RWPE2 (cell line): ENCODE results near the gene MAP2.

Experiments
- ATAC-seq: fragments of 200-7000 bp; cut with Tn5 transposase; 3 replicates; pipeline ENCODE4 v1.9.1; 2021; ENCODE audit warnings: low read depth
- DNase-seq: peaks from one replicate; pipeline ENCODE4 v3.0.0-alpha.2; 2020; ENCODE audit warnings: low spot score
- H3K27ac ChIP-seq: fragments of 450-650 bp; 2 replicates; pipeline ENCODE4 v1.5.1; 2017; ENCODE audit warnings: mild to moderate bottlenecking; ENCODE audit not compliant: poor library complexity, severe bottlenecking
- H3K27me3 ChIP-seq: fragments of 250-450 bp; sonication (Bioruptor Pico); 2 replicates; pipeline ENCODE4 v1.5.1; 2021; ENCODE audit warnings: mild to moderate bottlenecking, moderate library complexity; ENCODE audit not compliant: insufficient read depth, poor library complexity, severe bottlenecking
- H3K36me3 ChIP-seq: fragments of 250-450 bp; sonication (Bioruptor Pico); 2 replicates; pipeline ENCODE4 v1.5.1; 2020; ENCODE audit warnings: low read depth, mild to moderate bottlenecking, moderate library complexity
- H3K4me1 ChIP-seq: fragments of 250-450 bp; sonication (Bioruptor Pico); 2 replicates; pipeline ENCODE4 v1.5.1; 2021; ENCODE audit warnings: mild to moderate bottlenecking, moderate library complexity; ENCODE audit not compliant: insufficient read depth, poor library complexity, severe bottlenecking
- H3K4me3 ChIP-seq: fragments of 250-450 bp; sonication (Bioruptor Pico); 2 replicates; pipeline ENCODE4 v1.5.1; 2021; ENCODE audit warnings: mild to moderate bottlenecking, moderate library complexity; ENCODE audit not compliant: severe bottlenecking
- H3K9me3 ChIP-seq: fragments of 250-450 bp; sonication (Bioruptor Pico); 2 replicates; pipeline ENCODE4 v1.5.1; 2021; ENCODE audit warnings: mild to moderate bottlenecking, moderate library complexity; ENCODE audit not compliant: severe bottlenecking
- CTCF ChIP-seq: fragments of 450-650 bp; IDR thresholded peaks from one replicate; pipeline ENCODE4 v1.5.1; 2017; ENCODE audit warnings: mild to moderate bottlenecking, moderate library complexity; ENCODE audit not compliant: poor library complexity, severe bottlenecking

The MAP2 gene

GRCh38 chr2:209536363-209536762, 112.5 kb downstream of the MAP2 start:
- no peaks in the 10 kb centered on the region for H3K36me3 ChIP-seq
- no peak overlapping the region for H3K4me3 ChIP-seq
- H3K9me3 ChIP-seq, result no peaks in the 10 kb centered on the region
- H3K4me1 ChIP-seq, result no peaks in the 10 kb centered on the region
- ATAC-seq (no peak), DNase-seq (no peak)
- H3K27me3 ChIP-seq, result no peaks in the 10 kb centered on the region
- TF ChIP-seq CTCF, result no peak
- no peak overlapping the region for H3K27ac ChIP-seq

GRCh38 chr2:209547726-209548125, 123.9 kb downstream of the MAP2 start:
- TF ChIP-seq CTCF, result no peak
- no peaks in the 10 kb centered on the region for H3K4me1 ChIP-seq
- no peaks in the 10 kb centered on the region for H3K9me3 ChIP-seq
- no peak for ATAC-seq
- no peaks in the 10 kb centered on the region for H3K36me3 ChIP-seq
- H3K27me3 ChIP-seq, result no peaks in the 10 kb centered on the region
- DNase-seq, result no peak
- H3K4me3 ChIP-seq, result no peak overlapping the region
- H3K27ac ChIP-seq, result no peak overlapping the region

- ATAC-seq (no peak), DNase-seq (no peak)
- H3K4me1 ChIP-seq, result no peaks in the 10 kb centered on the region
- H3K9me3 ChIP-seq, result no peaks in the 10 kb centered on the region
- no peak overlapping the region for H3K27ac ChIP-seq
- no peak for TF ChIP-seq CTCF
- H3K4me3 ChIP-seq, result no peak overlapping the region
- no peaks in the 10 kb centered on the region for H3K27me3 ChIP-seq
- no peaks in the 10 kb centered on the region for H3K36me3 ChIP-seq
Measured at GRCh38 chr2:209549589-209549988, 125.7 kb downstream of the MAP2 start.

GRCh38 chr2:209553913-209554312, 130.1 kb downstream of the MAP2 start:
- DNase-seq (no peak), ATAC-seq (no peak)
- Histone ChIP-seq H3K4me3 (no peak overlapping the region), H3K27me3 (no peaks in the 10 kb centered on the region), H3K9me3 (no peaks in the 10 kb centered on the region), H3K4me1 (no peaks in the 10 kb centered on the region), H3K36me3 (no peaks in the 10 kb centered on the region), H3K27ac (no peak overlapping the region)
- no peak for TF ChIP-seq CTCF

- ATAC-seq (peak; percentile 90), DNase-seq (no peak)
- no peak overlapping the region for H3K4me3 ChIP-seq
- H3K36me3 ChIP-seq, result no peaks in the 10 kb centered on the region
- TF ChIP-seq CTCF, result peak; percentile 72
- no peaks in the 10 kb centered on the region for H3K9me3 ChIP-seq
- H3K4me1 ChIP-seq, result no peaks in the 10 kb centered on the region
- no peaks in the 10 kb centered on the region for H3K27me3 ChIP-seq
- H3K27ac ChIP-seq, result no peak overlapping the region
Measured at GRCh38 chr2:209556354-209556961, 132.6 kb downstream of the MAP2 start.
